ENCODE data around the gene KCNQ1OT1.
A peak's percentile ranks its signal among the peaks of the same experiment; 100 is the strongest.

The KCNQ1OT1 gene

DNA sequence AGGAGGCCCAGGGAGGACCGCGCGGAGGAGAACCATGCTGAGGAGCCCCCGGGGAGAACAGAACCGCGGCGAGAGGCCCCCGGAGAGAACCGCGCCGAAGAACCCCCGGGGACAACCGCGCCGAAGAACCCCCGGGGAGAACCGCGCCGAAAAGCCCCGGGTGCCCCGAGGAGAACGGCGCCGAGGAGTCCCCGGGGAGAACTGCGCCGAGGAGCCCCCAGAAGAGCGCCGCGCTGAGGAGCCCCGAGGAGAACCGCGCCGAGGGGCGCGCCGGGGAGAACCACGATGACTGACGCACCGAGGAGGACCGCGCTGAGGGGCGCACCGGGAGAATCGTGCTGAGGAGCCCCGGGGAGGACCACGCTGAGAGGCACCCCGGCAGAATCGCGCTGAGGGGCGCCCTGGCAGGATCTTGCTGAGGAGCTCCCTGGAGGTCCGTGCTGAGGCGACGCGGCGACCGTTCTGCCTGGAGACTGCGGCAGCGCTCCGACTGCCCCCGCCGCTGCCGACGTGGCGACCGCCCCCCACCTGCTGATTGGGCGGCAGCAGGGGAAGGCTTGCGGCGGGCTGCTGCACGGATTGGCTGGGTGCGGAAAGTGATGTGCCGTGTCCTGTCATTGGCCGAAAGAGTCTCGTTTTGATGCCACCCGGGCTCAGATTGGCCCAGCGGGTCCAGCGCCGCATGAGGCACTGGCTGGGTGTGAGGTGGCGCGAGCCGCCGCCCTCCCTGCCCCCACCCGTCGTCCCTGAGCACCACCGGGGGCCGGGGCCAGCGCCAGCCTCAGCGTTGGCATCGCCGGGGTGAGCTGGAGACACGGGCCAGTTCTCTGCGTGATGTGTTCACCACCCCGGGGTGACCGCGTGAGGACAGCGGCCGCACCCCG is at the start of gene KCNQ1OT1:
TSS of gene KCNQ1OT1 (minus strand) at position 464 of the 884 bp plus-strand sequence.
- DNase-seq, result peak; percentile 77 to 88

GRCh38 chr11:2748814-2749554 is 49.2 kb upstream of the KCNQ1OT1 start:
- no peak for DNase-seq

DNA sequence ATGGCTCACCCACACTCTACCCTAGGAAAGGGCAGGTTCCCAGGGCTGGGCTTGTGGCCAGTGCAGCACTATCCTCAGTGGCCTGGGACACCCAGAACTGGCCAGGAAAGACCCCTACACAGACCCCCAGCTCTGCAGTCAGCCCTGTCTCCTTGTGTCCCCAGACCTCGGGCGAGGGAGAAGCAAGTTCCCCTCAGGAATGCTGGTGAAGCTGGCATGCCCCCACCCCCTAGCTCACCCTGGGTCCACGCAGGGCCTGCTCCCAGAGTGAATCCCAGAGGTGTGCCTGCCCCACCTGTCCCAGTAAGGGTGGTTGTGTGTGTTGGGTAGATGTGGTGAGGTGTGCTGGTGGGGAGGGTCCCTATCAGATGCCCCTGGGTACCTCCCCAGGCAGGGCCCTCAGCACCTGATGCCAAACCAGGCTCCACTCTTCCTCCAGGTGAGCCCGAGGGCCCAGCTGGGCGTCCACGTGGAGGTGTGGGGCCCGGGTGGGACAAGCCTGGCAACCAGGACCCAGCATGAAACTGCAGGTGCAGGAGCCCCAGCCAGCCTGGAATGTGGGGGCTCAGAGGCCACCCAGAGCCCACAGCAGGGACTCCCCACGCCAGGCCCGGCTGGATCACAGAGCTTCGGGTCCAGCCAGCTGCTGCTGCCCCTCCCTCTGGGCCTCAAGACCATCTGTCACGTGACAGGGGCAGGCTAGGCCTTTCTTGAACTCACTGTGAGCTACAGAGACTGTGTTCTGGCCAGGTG is 48.4 kb upstream of the KCNQ1OT1 start:
- DNase-seq, result no peak

GRCh38 chr11:2747248-2748027 is 47.6 kb upstream of the KCNQ1OT1 start:
- no peak for DNase-seq

DNA sequence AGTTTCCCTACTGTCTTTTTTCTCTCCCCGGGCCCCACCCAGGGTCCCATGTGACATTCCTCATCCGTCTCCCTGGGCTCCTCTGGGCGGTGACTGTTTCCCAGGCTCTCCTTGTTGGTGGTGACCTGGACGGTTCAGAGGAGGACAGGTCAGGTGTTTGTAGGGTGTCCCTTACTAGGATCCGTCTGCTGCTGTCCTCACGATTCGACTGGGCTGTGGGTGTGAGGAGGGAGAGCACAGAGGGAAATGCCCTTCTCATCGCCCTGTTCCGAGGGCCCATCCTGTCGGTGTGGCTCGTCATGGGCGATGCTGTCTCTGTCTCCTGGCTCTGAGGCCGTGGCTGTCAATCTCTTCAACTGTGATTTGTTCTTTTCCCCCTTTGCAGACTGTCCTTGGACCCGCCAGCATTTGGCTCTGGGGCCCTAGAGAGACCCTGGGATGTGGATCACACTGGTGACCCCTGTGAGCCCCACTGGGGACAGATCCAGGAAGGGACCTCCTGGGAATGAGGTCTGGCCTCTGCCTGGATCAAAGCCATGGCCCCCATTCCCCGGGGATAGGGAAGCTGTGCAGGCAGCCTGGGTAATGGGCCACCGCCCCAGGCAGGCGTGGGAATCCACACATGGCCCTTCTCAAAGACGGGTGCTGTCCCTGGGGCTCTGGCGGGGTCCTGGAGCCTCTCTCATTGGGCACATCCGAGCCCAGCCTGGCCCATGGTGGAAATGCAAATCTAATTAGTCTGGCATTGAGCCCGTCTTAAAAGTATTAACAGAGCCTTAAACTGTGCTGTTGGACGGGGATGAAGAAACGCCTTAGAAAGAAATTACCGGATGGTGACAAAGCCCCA is 46.8 kb upstream of the KCNQ1OT1 start:
- no peak for DNase-seq

DNA sequence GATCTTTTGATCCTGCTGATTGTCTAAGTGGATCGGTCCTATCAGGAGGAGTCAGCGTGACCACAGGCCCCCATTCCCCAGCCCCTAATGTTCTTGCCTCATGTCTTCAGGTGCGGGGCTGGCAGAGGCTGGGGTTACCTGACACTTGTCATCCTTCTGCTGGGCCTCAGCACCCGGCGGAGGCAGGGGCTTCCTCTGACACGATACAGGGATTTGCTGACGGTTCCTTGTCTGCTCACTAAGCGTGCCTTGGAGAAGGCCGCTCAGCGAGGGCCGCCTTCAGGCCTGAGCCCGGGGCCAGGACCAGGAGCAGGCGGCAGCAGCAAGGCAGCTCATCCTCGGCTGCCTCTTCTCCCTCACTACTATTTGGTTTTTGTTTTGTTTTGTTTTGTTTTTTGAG is 45.7 kb upstream of the KCNQ1OT1 start:
- no peak for DNase-seq

GRCh38 chr11:2744166-2744565 is 44.4 kb upstream of the KCNQ1OT1 start:
- no peak for DNase-seq

GRCh38 chr11:2743427-2744110 is 43.8 kb upstream of the KCNQ1OT1 start:
- no peak for DNase-seq

- no peak for DNase-seq
Measured at GRCh38 chr11:2742611-2743426, 43.0 kb upstream of the KCNQ1OT1 start.

DNA sequence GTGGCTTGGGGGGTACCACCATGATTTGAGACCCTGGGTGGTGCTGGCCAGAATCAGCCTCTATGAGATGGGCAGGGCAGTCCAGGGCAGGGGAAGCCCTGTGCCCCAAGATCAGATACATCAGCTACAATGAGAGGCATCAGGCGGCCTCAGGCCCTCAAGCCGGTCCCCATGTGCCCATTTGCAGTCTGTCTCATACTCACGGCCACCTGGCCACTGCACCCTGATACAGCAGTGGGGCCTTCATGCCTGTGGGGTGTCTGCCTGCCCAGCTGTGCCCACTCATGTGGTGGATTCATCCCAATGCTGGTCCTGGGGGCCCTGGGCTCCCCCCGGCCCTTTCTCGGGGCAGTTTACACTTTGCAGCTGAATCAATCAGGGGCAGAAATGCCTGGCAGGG is 42.4 kb upstream of the KCNQ1OT1 start:
- DNase-seq, result no peak

DNA sequence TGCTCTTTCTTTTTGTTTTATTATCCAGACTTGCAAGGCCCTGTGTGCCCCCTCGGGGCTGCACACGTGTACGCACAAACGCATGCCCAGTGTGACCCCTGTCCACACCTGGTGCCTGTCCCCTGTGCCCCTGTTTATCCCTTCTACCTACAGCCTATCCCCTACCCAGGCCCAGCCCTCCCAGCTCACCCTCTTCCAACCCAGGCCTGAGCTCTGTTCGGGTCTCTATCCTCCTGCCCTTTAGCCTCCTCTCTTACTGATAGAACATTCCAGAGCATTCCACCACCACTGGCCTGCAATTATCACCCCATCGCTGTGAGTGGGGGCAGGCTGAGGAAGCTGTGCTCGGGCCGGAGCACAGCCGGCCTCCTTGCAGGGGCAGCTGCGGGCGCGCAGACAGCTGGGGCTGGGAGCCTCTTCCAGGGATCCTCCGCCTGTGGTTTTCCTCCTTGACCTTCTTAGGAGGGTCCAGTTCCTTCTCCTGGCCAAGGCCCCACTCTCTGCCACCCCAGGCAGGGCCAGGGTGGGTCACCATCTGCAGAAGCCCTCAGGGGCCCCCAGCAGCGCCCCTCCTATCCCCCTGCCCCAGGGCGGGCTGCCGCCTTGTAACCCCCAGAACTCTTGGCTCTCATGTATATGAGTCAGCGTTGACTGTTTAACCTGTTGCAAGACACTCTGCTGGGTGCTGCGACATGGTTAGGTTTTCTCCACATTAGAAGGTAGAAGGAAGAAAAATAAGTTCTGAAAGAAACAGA is 41.8 kb upstream of the KCNQ1OT1 start:
- no peak for DNase-seq

GRCh38 chr11:2741006-2741376 is 41.2 kb upstream of the KCNQ1OT1 start:
- DNase-seq, result no peak

DNA sequence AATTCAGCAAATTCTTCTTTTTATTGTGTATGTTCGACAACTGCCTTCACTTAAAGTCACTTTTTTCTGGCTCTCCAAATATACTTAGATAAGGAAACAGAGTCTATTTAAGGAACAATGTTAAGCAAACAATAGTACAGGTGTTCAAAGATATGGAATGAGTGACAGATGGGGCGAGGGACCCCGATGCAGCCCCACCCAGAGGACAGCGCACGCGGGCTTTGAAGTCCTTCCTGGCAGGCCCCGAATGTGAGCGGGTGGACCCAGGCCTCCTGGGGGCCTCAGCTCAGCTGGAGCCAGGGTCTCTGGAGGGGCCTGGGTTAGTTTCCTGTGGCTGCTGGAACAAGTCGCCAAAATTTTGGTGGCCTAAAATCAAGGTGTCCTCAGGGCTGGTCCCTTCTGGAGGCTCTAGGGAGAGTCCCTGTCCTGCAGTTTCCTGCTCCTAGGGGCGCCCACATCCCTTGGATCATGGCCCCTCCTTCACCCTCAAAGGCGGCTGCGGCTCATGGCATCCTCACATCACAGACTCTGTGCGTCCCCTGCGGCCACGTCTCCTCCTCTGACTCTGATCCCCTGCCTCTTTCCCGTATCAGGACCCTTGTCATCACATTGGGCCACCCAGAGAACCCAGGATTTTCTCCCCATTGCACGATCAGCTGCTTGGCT is 40.6 kb upstream of the KCNQ1OT1 start:
- DNase-seq, result no peak

GRCh38 chr11:2739531-2740274 is 39.9 kb upstream of the KCNQ1OT1 start:
- DNase-seq, result no peak

DNA sequence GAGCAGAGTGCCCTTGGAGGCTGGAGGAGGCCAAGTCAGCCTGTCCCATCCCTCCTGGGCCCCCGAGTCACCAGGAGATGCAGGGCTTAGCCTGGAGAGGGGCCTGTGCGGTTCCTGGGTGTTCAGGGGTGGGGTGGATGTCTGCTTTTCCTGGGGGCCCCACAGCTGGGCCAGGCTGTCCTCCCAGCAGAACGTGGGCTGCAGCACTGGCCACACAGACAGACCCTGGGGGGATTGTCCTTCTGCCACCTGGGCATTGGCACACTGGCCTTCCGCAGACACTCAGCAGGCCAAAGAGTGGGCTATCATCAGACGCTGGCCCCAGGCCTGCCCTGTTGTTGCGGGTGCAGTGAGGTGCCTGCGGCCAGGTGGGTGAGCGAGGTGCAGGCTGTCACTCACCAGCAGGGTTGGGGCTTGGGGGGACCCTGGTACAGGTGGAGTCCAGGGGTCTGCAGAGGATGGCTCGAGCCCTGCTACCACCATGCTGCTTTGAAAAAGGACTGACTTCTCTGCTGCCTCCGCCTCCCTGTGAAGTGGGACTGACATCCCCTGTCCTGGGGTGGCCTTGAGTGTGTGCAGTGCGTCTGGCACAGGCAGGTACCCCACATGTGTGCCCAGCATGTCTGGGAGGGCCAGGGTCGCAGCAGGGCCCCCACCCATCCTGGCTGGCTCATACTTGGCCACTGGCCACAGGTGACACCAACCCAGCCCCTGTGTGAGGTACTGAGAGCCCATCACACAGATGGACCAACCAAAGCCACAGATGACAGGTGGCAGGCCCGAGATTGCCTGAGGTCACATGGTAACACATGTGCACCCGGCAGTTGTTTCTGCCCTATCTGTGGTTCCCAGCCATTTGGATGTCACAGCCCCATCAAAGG is 39.0 kb upstream of the KCNQ1OT1 start:
- DNase-seq, result no peak

- no peak for DNase-seq
Measured at GRCh38 chr11:2737866-2738265, 38.1 kb upstream of the KCNQ1OT1 start.

DNA sequence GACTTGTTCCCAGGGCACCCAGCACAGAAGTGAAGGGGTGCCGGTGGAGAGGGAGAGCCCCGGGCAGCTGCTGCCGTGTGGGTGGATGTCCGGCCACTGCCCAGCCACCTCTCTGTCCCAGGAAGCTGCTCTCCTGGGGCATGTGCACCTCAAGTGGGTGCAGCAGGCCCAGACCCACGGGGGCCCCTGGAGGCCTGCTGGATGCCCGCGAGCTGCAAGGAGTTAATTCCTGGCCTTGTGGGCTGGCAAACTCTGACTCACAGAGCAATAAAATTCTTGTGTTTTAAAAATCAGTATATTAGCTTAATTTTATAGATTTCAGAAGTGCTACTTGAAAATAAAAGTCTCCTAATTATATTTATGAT is 37.4 kb upstream of the KCNQ1OT1 start:
- DNase-seq, result no peak
